A549 (cell line): ENCODE results near the gene RABL6. TPM values are rescaled to one million over a fixed set of nuclear protein-coding genes. Genes with fewer than 3 reads are reported as not detected.

ENCODE experiments used
- ATAC-seq, 2 experiments: fragments of 200-7000 bp in 1 of 2; fragments of >200 bp in 1 of 2; cut with Nextera tagmentation in 1 of 2; cut with Tn5 transposase in 1 of 2; 3 replicates each; pipeline versions ENCODE4 v1.8.0 to v1.9.1; 2018 to 2020; ENCODE audit warnings: mild to moderate bottlenecking in 1 of 2, moderate library complexity in 1 of 2
- CTCF ChIA-PET: fragments of 300-600 bp; sonication (Branson Sonifier 250); formaldehyde crosslinking; extraction: SDS; loops from one replicate; lab custom pipeline; 2021; ENCODE audit warnings: antibody characterized with exemption, inconsistent platforms; lab: Yijun Ruan, JAX
- POLR2A ChIA-PET: fragments of 350-600 bp; formaldehyde crosslinking; extraction: SDS; loops from one replicate; lab custom pipeline; 2021; ENCODE audit warnings: antibody characterized with exemption, inconsistent platforms; lab: Yijun Ruan, JAX
- DNase-seq, 2 experiments: peaks; one replicate each; pipeline versions ENCODE4 v3.0.0 to v3.0.0-alpha.2; 2011 to 2016; ENCODE audit warnings: low read depth in 1 of 2, low spot score in 1 of 2
- FAIRE-seq: peaks from 2 replicates; lab custom pipeline; 2011; peaks lifted over from hg19 to GRCh38; lab: Jason Lieb, UNC
- H3K27ac ChIP-seq, 2 experiments: fragments of >200 bp; sonication (Bioruptor Twin); formaldehyde crosslinking; 3 replicates each; pipeline ENCODE4 v1.5.1; 2016 to 2017
- H3K4me1 ChIP-seq: fragments of >200 bp; sonication (Bioruptor Twin); formaldehyde crosslinking; 3 replicates; pipeline ENCODE4 v1.6.1; 2016
- H3K4me2 ChIP-seq: fragments of >200 bp; sonication (Bioruptor Twin); formaldehyde crosslinking; 3 replicates; pipeline ENCODE4 v1.6.1; 2016
- H3K4me3 ChIP-seq: fragments of >200 bp; sonication (Bioruptor Twin); formaldehyde crosslinking; 3 replicates; pipeline ENCODE4 v1.5.1; 2016
- H3K9me3 ChIP-seq: fragments of >200 bp; sonication (Bioruptor Twin); formaldehyde crosslinking; 3 replicates; pipeline ENCODE4 v1.6.1; 2016
- CEBPB ChIP-seq, 2 experiments: fragments of >200 bp in 1 of 2; sonication (Bioruptor Twin) in 1 of 2; formaldehyde crosslinking in 1 of 2; IDR thresholded peaks; 2 replicates each; pipeline ENCODE4 v1.6.1; 2012 to 2016
- CHD4 ChIP-seq: fragments of 200-600 bp; sonication (generic); IDR thresholded peaks from 2 replicates; pipeline ENCODE4 v1.6.1; 2016; ENCODE audit warnings: antibody characterized with exemption, mild to moderate bottlenecking, borderline replicate concordance
- FOSB ChIP-seq: fragments of 250-450 bp; sonication (Bioruptor Pico); IDR thresholded peaks from 2 replicates; pipeline ENCODE4 v1.5.0; 2020; ENCODE audit warnings: mild to moderate bottlenecking, moderate library complexity
- FOSL2 ChIP-seq, 2 experiments: fragments of 450-650 bp in 1 of 2; fragments of >200 bp in 1 of 2; sonication (Bioruptor Twin) in 1 of 2; formaldehyde crosslinking; IDR thresholded peaks; 2 replicates each; pipeline versions ENCODE4 v1.5.0 to v1.6.1; 2016 to 2020; ENCODE audit warnings: mild to moderate bottlenecking in 1 of 2, moderate library complexity in 1 of 2
- FOXS1 ChIP-seq: fragments of 250-450 bp; sonication (Bioruptor Pico); IDR thresholded peaks from 2 replicates; pipeline ENCODE4 v1.5.0; 2020; ENCODE audit warnings: mild to moderate bottlenecking, moderate library complexity
- HOXB13 ChIP-seq: fragments of 250-450 bp; sonication (Bioruptor Pico); IDR thresholded peaks from 2 replicates; pipeline ENCODE4 v1.5.0; 2020; ENCODE audit warnings: low read depth, mild to moderate bottlenecking, moderate library complexity
- JUN ChIP-seq, 2 experiments: fragments of >200 bp; sonication (Bioruptor Twin); formaldehyde crosslinking; IDR thresholded peaks; 2 replicates in 1 of 2; 3 replicates in 1 of 2; pipeline ENCODE4 v1.6.1; 2016 to 2017
- KDM5A ChIP-seq: fragments of 200-600 bp; sonication (generic); IDR thresholded peaks from 2 replicates; pipeline ENCODE4 v1.6.1; 2016; ENCODE audit warnings: antibody characterized with exemption, mild to moderate bottlenecking
- MAFK ChIP-seq: fragments of 450-650 bp; IDR thresholded peaks from 2 replicates; pipeline ENCODE4 v1.6.1; 2014; ENCODE audit not compliant: partially characterized antibody
- NFE2L2 ChIP-seq: fragments of 150-350 bp; conservative IDR thresholded peaks from 2 replicates; pipeline ENCODE4 v1.6.1; 2014; ENCODE audit warnings: low read length
- POLR2AphosphoS2 ChIP-seq: conservative IDR thresholded peaks from 2 replicates; pipeline ENCODE4 v1.6.1; 2012; ENCODE audit warnings: low read length, improper control_type of control experiment, inconsistent platforms
- RAD21 ChIP-seq, 2 experiments: fragments of >200 bp in 1 of 2; sonication (Bioruptor Twin) in 1 of 2; formaldehyde crosslinking in 1 of 2; IDR thresholded peaks in 1 of 2; conservative IDR thresholded peaks in 1 of 2; 2 replicates in 1 of 2; 3 replicates in 1 of 2; pipeline ENCODE4 v1.6.1; 2012 to 2018; ENCODE audit warnings: inconsistent platforms in 1 of 2
- RNF2 ChIP-seq: fragments of 200-600 bp; sonication (generic); IDR thresholded peaks from 2 replicates; pipeline ENCODE4 v1.6.1; 2016; ENCODE audit warnings: low read depth, mild to moderate bottlenecking, antibody characterized with exemption, moderate library complexity, borderline replicate concordance
- TFCP2L1 ChIP-seq: fragments of 250-450 bp; sonication (Bioruptor Pico); IDR thresholded peaks from 2 replicates; pipeline ENCODE4 v1.5.0; 2021; ENCODE audit warnings: mild to moderate bottlenecking
- ZC3H11A ChIP-seq: fragments of 450-650 bp; IDR thresholded peaks from 2 replicates; pipeline ENCODE4 v1.6.1; 2014; ENCODE audit warnings: antibody characterized with exemption, mild to moderate bottlenecking
- ZSCAN20 ChIP-seq: fragments of 250-450 bp; sonication (Bioruptor Pico); IDR thresholded peaks from 2 replicates; pipeline ENCODE4 v1.8.0; 2022; ENCODE audit warnings: mild to moderate bottlenecking, moderate library complexity
- WGBS: methylation state at CpG from one replicate; pipeline ENCODE4 v1.1.6; 2017; ENCODE audit errors: missing lambda C conversion rate; 5-methylcytosine and 5-hydroxymethylcytosine counted together
- polyA plus RNA-seq, 4 experiments: library from polyadenylated mRNA; depleted of rRNA in 3 of 4; stranded (reverse); fragments of >200 nt; fragmentation: RNase III in 1 of 4; extraction: RNeasy Plus Mini Kit Qiagen cat#74134 plus additional on column Dnase treatment in 1 of 4; gene quantifications; 2 replicates in 3 of 4; 3 replicates in 1 of 4; pipeline ENCODE4 v1.2.3, GENCODE V29; 2011 to 2017
- TF ChIP-seq, protein P1 (sequence below): fragments of 250-450 bp; sonication (Bioruptor Pico); IDR thresholded peaks from 2 replicates; pipeline ENCODE4 v1.5.0; 2020; ENCODE audit warnings: low read depth, mild to moderate bottlenecking, moderate library complexity
- TF ChIP-seq, protein P2 (sequence below): fragments of 450-650 bp; IDR thresholded peaks from 2 replicates; pipeline ENCODE4 v1.6.1; 2014; ENCODE audit warnings: antibody characterized with exemption
- TF ChIP-seq, protein P3 (sequence below): IDR thresholded peaks from 2 replicates; pipeline ENCODE4 v1.6.1; 2012
- TF ChIP-seq, protein P4 (sequence below): fragments of 200-600 bp; sonication (generic); IDR thresholded peaks from 2 replicates; pipeline ENCODE4 v1.6.1; 2016; ENCODE audit warnings: antibody characterized with exemption, mild to moderate bottlenecking, moderate library complexity
- TF ChIP-seq, protein P5 (sequence below): fragments of 250-450 bp; sonication (Bioruptor Pico); IDR thresholded peaks from 2 replicates; pipeline ENCODE4 v1.5.0; 2021; ENCODE audit warnings: mild to moderate bottlenecking, moderate library complexity, borderline replicate concordance

Gene RABL6
- polyA plus RNA-seq, 2 of the 4 experiments (the other 2 are of a cell fraction) = 46.8 to 71.4 TPM

DNA sequence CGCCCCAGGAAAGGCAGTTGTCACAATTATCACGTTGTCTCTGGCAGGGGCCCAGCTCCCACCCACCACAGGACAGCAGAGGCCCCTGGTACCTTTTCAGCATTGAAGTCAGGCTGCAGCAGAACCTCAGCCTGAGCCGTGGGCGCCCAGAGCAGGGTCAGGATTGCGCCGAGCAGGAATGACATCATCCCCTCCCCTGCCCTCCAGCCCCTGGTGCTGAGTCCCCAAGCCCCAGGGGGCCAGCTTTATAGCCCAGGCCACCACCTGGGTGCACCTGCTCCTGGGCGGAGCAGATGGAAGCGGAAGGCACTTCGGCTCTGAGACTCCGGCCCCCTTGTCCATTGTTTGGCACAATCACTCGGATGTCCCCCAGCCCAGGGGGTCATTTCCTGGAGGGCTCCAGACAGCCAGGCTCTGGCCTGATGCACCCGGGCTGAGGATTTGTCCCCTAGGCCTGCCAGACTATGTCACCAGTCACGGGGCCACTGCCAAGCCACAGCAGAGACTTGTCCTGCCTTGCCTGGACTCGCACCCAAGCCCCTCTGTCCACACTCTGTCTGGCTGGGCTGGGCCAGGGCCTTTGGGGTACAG is 43.4 kb upstream of the RABL6 start, which contains the start of gene LCN15:
Gene LCN15 (minus strand): TSS at position 218 of the 591 bp plus-strand sequence. CDS start 30 bp downstream, at position 188.
- Histone ChIP-seq H3K4me2 (peak within 1 kb of the TSS; percentile 66), H3K27ac (peak within 1 kb of the TSS in 1 of 2 experiments; percentile 36; a peak in 1 of 6 replicates), H3K9me3 (no peaks in the 10 kb centered on the region), H3K4me3 (no peak within 1 kb of the TSS), H3K4me1 (peaks cover 16% of the 10 kb centered on the region)
- WGBS = 85% methylated on average over 12 of the region's 14 CpGs
- no peak for FAIRE-seq
- TF ChIP-seq RAD21 (conservative IDR thresholded peaks at IDR 0.05 in 1 of 2, IDR thresholded peaks at IDR 0.05 in 1 of 2) (no peak), NFE2L2 (no peak), POLR2AphosphoS2 (no peak), ZSCAN20 (CRISPR knock-in tag) (no peak), JUN (IDR thresholded peaks at IDR 0.05) (no peak), ZC3H11A (no peak), FOSL2 (IDR thresholded peaks at IDR 0.05) (no peak), FOSL2 (CRISPR knock-in tag; IDR thresholded peaks at IDR 0.05) (no peak), FOXS1 (no peak), FOSB (CRISPR knock-in tag) (no peak), MAFK (no peak), TFCP2L1 (no peak), CEBPB (IDR thresholded peaks at IDR 0.05) (no peak)
- TF ChIP-seq, protein P1, sequence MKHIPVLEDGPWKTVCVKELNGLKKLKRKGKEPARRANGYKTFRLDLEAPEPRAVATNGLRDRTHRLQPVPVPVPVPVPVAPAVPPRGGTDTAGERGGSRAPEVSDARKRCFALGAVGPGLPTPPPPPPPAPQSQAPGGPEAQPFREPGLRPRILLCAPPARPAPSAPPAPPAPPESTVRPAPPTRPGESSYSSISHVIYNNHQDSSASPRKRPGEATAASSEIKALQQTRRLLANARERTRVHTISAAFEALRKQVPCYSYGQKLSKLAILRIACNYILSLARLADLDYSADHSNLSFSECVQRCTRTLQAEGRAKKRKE = no peak
- TF ChIP-seq, protein P2, sequence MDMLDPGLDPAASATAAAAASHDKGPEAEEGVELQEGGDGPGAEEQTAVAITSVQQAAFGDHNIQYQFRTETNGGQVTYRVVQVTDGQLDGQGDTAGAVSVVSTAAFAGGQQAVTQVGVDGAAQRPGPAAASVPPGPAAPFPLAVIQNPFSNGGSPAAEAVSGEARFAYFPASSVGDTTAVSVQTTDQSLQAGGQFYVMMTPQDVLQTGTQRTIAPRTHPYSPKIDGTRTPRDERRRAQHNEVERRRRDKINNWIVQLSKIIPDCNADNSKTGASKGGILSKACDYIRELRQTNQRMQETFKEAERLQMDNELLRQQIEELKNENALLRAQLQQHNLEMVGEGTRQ = no peak
- TF ChIP-seq, protein P3, sequence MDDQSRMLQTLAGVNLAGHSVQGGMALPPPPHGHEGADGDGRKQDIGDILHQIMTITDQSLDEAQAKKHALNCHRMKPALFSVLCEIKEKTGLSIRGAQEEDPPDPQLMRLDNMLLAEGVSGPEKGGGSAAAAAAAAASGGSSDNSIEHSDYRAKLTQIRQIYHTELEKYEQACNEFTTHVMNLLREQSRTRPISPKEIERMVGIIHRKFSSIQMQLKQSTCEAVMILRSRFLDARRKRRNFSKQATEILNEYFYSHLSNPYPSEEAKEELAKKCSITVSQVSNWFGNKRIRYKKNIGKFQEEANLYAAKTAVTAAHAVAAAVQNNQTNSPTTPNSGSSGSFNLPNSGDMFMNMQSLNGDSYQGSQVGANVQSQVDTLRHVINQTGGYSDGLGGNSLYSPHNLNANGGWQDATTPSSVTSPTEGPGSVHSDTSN = no peak
- TF ChIP-seq, protein P4, sequence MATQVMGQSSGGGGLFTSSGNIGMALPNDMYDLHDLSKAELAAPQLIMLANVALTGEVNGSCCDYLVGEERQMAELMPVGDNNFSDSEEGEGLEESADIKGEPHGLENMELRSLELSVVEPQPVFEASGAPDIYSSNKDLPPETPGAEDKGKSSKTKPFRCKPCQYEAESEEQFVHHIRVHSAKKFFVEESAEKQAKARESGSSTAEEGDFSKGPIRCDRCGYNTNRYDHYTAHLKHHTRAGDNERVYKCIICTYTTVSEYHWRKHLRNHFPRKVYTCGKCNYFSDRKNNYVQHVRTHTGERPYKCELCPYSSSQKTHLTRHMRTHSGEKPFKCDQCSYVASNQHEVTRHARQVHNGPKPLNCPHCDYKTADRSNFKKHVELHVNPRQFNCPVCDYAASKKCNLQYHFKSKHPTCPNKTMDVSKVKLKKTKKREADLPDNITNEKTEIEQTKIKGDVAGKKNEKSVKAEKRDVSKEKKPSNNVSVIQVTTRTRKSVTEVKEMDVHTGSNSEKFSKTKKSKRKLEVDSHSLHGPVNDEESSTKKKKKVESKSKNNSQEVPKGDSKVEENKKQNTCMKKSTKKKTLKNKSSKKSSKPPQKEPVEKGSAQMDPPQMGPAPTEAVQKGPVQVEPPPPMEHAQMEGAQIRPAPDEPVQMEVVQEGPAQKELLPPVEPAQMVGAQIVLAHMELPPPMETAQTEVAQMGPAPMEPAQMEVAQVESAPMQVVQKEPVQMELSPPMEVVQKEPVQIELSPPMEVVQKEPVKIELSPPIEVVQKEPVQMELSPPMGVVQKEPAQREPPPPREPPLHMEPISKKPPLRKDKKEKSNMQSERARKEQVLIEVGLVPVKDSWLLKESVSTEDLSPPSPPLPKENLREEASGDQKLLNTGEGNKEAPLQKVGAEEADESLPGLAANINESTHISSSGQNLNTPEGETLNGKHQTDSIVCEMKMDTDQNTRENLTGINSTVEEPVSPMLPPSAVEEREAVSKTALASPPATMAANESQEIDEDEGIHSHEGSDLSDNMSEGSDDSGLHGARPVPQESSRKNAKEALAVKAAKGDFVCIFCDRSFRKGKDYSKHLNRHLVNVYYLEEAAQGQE = no peak
- ATAC-seq = no peak
- DNase-seq = no peak
- CTCF ChIA-PET = interaction anchor here (1.2 to 28.0 kb wide), 3 partner anchors 14 to 264 kb away, joined by 4 to 625 read pairs (median 11); partner anchors contain the start of gene TMEM141
- POLR2A ChIA-PET = interaction anchor here (1.3 kb wide), 1 partner anchor 36 kb away, joined by 4 read pairs; no protein-coding TSS in a partner anchor

DNA sequence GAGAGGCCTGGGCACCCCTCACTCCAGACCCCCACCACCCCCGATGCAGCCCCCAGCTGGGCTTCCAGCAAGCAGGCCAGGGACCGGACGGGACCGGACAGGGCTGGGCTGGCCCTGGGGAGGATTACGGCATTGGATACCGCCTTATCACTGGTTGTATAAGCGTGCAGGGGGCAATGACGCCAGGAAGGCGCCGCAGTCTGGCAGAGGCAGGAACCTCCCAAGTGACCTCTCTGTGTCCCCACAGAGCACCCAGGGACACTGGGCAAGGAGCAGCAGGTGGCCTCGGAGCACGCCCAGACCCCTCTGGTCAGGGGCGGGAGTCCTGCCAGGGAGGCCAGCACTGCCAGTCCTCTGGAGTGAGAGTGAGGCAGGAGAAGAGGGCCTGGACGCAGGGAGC is 42.7 kb upstream of the RABL6 start:
- FAIRE-seq = no peak
- ChIA-PET CTCF (interaction anchor here (1.2 to 28.0 kb wide), 2 partner anchors 13 to 264 kb away, joined by 4 to 625 read pairs; partner anchors contain the start of gene TMEM141), POLR2A (no interaction called here)

More for the DNA sequence above, 42.7 kb upstream of the RABL6 start:
- Histone ChIP-seq H3K4me3 (no peak overlapping the region), H3K9me3 (no peaks in the 10 kb centered on the region), H3K4me2 (no peak overlapping the region), H3K4me1 (peaks cover 16% of the 10 kb centered on the region), H3K27ac (no peak overlapping the region)
- DNase-seq (no peak), ATAC-seq (no peak)
- WGBS = 84% methylated on average over 5 of the region's 14 CpGs
- TF ChIP-seq HOXB13 (CRISPR knock-in tag) (no peak), CHD4 (no peak), FOSB (CRISPR knock-in tag) (no peak), KDM5A (no peak), RNF2 (no peak)
- TF ChIP-seq, protein P5, sequence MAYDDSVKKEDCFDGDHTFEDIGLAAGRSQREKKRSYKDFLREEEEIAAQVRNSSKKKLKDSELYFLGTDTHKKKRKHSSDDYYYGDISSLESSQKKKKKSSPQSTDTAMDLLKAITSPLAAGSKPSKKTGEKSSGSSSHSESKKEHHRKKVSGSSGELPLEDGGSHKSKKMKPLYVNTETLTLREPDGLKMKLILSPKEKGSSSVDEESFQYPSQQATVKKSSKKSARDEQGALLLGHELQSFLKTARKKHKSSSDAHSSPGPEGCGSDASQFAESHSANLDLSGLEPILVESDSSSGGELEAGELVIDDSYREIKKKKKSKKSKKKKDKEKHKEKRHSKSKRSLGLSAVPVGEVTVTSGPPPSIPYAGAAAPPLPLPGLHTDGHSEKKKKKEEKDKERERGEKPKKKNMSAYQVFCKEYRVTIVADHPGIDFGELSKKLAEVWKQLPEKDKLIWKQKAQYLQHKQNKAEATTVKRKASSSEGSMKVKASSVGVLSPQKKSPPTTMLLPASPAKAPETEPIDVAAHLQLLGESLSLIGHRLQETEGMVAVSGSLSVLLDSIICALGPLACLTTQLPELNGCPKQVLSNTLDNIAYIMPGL (CRISPR knock-in tag) = no peak
- TF ChIP-seq, protein P4 = no peak
